ENCODE results near the gene HCN2. TPM values are rescaled to one million over a fixed set of nuclear protein-coding genes. Genes with fewer than 3 reads are reported as not detected.
"Not testable (repeated sequence)": the region's sequence is repeated elsewhere in the genome, so short reads cannot be mapped to it uniquely, and the experiment has no call there.

The HCN2 gene
- total RNA-seq, 5 donors from 2014 or later (not counting 1 experiment from before 2014, with no cell fraction given) = 0.93 to 4.4 (median 3.6) TPM

DNA sequence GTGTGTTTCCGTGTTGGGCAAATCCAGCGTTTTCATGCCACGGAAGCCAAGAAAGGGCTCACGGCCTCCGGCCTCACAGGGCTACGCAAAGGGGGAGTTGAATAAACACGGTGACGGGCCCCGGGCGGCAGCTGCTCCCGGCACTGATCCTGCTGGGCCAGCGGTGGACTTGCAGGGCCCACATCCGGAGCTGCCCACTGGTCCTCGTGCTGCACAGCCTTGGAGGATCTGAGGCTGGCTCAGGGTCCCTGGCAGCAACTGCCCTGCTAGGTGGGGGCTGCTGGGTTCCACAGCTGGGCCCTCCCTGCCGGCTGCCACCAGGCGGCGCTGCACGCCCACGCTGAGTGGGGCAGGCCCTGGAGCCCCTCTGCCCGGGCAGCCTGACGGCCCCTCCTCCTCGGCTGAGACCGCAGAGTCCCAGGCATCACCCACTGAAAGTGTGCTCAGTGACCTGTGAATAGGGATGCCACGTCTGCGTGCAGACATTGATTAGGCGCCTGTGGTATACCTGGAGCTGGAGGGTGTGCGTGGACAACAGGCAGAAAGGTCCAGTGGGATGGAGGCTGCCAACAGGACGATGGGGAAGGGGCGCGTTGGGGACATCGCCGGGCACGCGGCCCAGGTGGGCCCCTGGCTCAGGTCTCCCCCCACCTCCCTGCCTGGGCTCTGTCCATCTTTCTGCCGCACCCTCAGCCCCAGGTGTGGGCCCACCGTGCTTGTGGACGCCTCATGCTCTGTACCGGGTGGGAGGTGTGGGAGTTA lies 5.3 kb upstream of the HCN2 start:
- 42% methylated on average over 24 of the region's 38 CpGs for WGBS (ENCODE audit: insufficient coverage)
- H3K9me3 Mint-ChIP-seq = no peaks in the 10 kb centered on the region
- ChIA-PET POLR2A (interaction anchor here in 1 of 2 donors (0.6 kb wide), 1 partner anchor 482 kb away, joined by 3 read pairs; the partner anchor contains the start of gene ARHGAP45), CTCF (interaction anchor here in 1 of 2 donors (0.8 kb wide), 1 partner anchor 150 kb away, joined by 5 read pairs; no protein-coding TSS in a partner anchor)
- H3K27me3 ChIP-seq (replicated peaks in 1 of 2; ENCODE audit: control insufficient read depth in 2 of 2, extremely low read depth in 1 of 2, insufficient read depth in 2 of 2, low read length in 1 of 2) = peaks cover 0 to 54% of the 10 kb centered on the region in 2 experiments
- peaks cover 6 to 11% (median 8%) of the 10 kb centered on the region in 3 donors for H3K4me1 Mint-ChIP-seq
- H3K27me3 Mint-ChIP-seq = peaks cover 4 to 11% of the 10 kb centered on the region in 2 donors
- peaks cover 4 to 35% of the 10 kb centered on the region in 2 donors for H3K36me3 ChIP-seq (ENCODE audit: control insufficient read depth in 2 of 2, extremely low read depth in 1 of 2, insufficient read depth in 1 of 2, low read length in 1 of 2)
- ATAC-seq (replicated peaks in 1 of 4) = peak; percentile 65 to 72 (median 69)
- H3K4me3 Mint-ChIP-seq = no peak overlapping the region
- no peaks in the 10 kb centered on the region for H3K9me3 ChIP-seq
- no peak overlapping the region for H3K4me3 ChIP-seq (ENCODE audit: control insufficient read depth in 1 of 2, extremely low read depth in 1 of 2, low read length in 1 of 2)
- H3K27ac ChIP-seq (ENCODE audit: low read length) = no peak overlapping the region
- H3K4me1 ChIP-seq (ENCODE audit: control insufficient read depth in 1 of 2, extremely low read depth in 1 of 2, insufficient read depth in 2 of 2, low read length in 2 of 2) = peaks cover 0 to 24% of the 10 kb centered on the region in 2 experiments
- no peak overlapping the region for H3K27ac Mint-ChIP-seq
- peak in 34 of 35 experiments; percentile 32 to 81 (median 59) for DNase-seq
- no peaks in the 10 kb centered on the region for H3K36me3 Mint-ChIP-seq

DNA sequence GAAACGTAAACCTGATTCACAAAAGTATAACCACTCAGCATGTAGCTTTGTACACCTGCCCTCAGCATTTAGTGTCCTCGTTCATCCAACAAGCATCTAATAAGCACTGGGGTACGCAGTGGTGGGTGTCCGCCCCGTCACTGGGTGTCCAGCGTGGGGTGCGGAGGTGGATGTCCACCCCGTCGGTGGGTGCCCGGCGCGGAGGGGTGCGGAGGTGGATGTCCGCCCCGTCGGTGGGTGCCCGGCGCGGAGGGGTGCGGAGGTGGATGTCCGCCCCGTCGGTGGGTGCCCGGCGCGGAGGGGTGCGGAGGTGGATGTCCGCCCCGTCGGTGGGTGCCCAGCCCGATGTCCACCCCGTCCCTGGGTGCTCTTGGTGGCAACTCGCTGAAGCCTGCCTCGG lies 4.5 kb upstream of the HCN2 start:
- not testable (repeated sequence) for H3K9me3 ChIP-seq; H3K4me3 Mint-ChIP-seq; DNase-seq; H3K9me3 Mint-ChIP-seq; H3K27ac Mint-ChIP-seq; H3K27ac ChIP-seq (ENCODE audit: low read length); H3K36me3 Mint-ChIP-seq; ATAC-seq (replicated peaks in 1 of 4); H3K4me3 ChIP-seq (ENCODE audit: control insufficient read depth in 1 of 2, extremely low read depth in 1 of 2, low read length in 1 of 2)
- peaks cover 3 to 28% of the 10 kb centered on the region in 2 donors for H3K36me3 ChIP-seq (ENCODE audit: control insufficient read depth in 2 of 2, extremely low read depth in 1 of 2, insufficient read depth in 1 of 2, low read length in 1 of 2)
- ChIA-PET POLR2A (interaction anchor here in 1 of 2 donors (0.6 kb wide), 1 partner anchor 482 kb away, joined by 3 read pairs; the partner anchor contains the start of gene ARHGAP45), CTCF (interaction anchor here in 1 of 2 donors (1.7 kb wide), 1 partner anchor 9 kb away, joined by 5 read pairs; no protein-coding TSS in a partner anchor)
- peaks cover 0 to 24% of the 10 kb centered on the region in 2 experiments for H3K4me1 ChIP-seq (ENCODE audit: control insufficient read depth in 1 of 2, extremely low read depth in 1 of 2, insufficient read depth in 2 of 2, low read length in 2 of 2)
- 92% methylated on average over 8 of the region's 34 CpGs for WGBS (ENCODE audit: insufficient coverage)
- peaks cover 4 to 11% of the 10 kb centered on the region in 2 donors for H3K27me3 Mint-ChIP-seq
- peaks cover 6 to 11% (median 8%) of the 10 kb centered on the region in 3 donors for H3K4me1 Mint-ChIP-seq
- H3K27me3 ChIP-seq (replicated peaks in 1 of 2; ENCODE audit: control insufficient read depth in 2 of 2, extremely low read depth in 1 of 2, insufficient read depth in 2 of 2, low read length in 1 of 2) = peaks cover 0 to 54% of the 10 kb centered on the region in 2 experiments

DNA sequence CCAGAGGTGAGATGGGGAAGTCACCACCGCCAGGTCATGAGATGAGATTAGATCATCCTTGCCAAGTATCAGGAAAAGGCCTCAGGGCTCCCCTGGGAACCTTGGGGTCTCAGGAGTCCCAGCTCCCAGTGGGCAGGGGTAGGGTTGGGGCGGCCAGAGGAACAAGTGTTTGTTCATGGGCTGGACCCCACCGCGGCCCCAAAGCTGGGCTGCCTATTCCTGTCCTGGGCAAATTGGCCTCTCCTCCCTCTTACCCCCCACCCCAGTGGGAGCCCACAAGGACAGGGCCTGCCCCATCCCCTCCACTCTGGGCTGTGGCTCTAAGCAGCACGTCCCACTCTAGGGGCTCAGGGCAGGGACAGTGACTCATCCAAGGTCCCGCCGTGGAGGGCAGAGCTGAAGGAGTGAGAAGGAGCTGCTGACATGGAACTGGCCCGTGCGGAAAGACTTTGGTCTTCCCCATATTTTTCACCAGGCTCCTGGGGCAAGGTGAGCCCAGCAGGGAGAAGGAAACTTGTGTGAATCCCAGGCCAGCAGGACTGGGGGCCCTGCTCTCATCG lies 4.0 kb upstream of the HCN2 start:
- Histone ChIP-seq H3K27me3 (replicated peaks in 1 of 2; ENCODE audit: control insufficient read depth in 2 of 2, extremely low read depth in 1 of 2, insufficient read depth in 2 of 2, low read length in 1 of 2) (peaks cover 0 to 55% of the 10 kb centered on the region in 2 experiments), H3K27ac (ENCODE audit: low read length) (no peak overlapping the region), H3K4me3 (ENCODE audit: control insufficient read depth in 1 of 2, extremely low read depth in 1 of 2, low read length in 1 of 2) (no peak overlapping the region), H3K9me3 (no peaks in the 10 kb centered on the region), H3K36me3 (ENCODE audit: control insufficient read depth in 2 of 2, extremely low read depth in 1 of 2, insufficient read depth in 1 of 2, low read length in 1 of 2) (peaks cover 0 to 24% of the 10 kb centered on the region in 2 donors), H3K4me1 (ENCODE audit: control insufficient read depth in 1 of 2, extremely low read depth in 1 of 2, insufficient read depth in 2 of 2, low read length in 2 of 2) (peaks cover 0 to 25% of the 10 kb centered on the region in 2 experiments)
- Mint-ChIP-seq H3K4me1 (peaks cover 6 to 13% (median 8%) of the 10 kb centered on the region in 3 donors), H3K4me3 (no peak overlapping the region), H3K27me3 (peaks cover 4 to 13% of the 10 kb centered on the region in 2 donors), H3K9me3 (no peaks in the 10 kb centered on the region), H3K36me3 (no peaks in the 10 kb centered on the region), H3K27ac (no peak overlapping the region)
- WGBS (ENCODE audit: insufficient coverage) = 93% methylated on average over 2 of the region's 10 CpGs
- ChIA-PET POLR2A (no interaction called here), CTCF (interaction anchor here in 1 of 2 donors (1.7 kb wide), 1 partner anchor 10 kb away, joined by 5 read pairs; no protein-coding TSS in a partner anchor)
- ATAC-seq (replicated peaks in 1 of 4) (no peak), DNase-seq (no peak)

DNA sequence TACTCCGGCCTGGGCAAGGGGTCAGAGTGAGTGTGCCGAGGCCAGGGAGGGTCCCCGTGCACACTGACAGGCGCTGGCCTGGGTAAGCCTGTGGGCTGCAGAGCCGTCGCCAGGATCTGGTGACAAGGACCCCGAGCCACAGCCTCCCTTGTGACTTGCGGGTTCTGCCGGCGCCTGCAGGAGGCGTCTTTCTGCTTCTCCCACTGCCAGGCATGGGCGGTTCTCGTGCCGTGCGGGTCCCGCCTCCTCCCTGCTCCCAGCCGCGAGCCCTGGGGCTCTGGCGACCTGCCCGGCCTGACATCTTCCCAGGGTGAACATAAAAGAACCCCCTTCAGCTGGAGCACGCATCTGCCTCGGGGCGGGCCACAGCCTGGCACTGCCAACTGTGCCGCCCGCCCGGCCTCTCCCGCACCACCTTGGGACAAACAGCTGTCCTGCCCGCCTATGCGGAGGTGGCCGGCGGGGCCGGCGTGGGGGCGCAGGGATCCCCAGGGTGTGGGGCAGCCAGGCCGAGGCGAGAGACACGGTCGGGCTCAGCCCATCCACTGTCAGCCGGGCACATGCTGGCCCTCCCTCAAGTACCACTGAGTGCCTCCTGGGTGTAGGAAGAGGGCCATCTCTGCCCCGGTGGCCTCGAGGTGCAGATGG lies 1.5 kb upstream of the HCN2 start:
- POLR2A ChIA-PET = no interaction called here

DNA sequence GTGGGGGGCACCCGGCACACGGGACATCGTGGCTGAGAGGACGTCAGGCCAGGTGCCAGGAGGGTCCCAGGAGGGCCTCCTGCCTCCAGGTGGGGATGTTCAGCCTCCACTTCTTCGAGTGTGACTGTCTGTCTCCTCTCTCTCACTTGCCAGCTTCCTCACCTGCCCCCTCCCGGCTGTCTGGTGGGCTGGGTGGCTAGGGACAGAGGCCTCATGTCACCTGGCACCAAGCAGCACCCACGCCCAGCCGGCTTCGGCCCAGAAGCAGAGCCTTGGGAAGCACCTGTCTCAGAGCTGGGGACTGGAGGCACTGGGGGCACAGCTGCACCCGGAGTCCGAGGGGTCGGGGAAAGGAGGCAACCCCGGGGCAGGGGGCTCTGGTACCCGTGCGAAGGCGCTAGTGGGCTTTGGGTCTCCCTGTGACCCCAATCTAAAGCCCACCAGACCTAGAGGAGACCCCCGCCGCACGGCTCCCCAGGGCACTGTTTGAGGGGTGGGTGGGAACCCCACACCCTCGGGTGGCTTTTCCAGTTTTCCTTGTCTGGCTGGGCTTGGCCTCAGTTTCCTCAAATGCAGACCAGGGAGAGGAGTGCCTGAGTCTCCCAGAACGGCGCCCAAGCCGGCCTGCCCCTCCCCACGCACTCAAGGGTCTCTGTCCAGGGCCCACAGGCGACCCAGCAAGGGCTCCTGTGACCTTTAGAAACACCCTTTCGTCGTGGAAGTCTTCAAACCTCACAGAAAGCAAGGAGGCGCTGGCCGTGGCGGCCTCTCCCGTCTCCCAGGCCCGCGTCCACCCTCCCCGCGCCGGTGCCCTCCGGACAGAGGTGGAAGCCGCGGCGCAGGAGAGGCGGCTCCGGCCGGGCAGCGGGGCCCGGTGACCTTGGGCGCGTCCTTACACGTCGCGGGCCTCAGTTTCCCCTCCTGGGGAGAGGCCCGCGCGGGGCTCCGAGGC lies 664 bp upstream of the HCN2 start:
- ATAC-seq (replicated peaks in 1 of 4) (peak; percentile 3 to 13 (median 10)), DNase-seq (peak in 3 of 35 experiments; percentile 13 to 35 (median 30))
- Histone ChIP-seq H3K36me3 (ENCODE audit: control insufficient read depth in 2 of 2, extremely low read depth in 1 of 2, insufficient read depth in 1 of 2, low read length in 1 of 2) (no peaks in the 10 kb centered on the region), H3K4me1 (ENCODE audit: control insufficient read depth in 1 of 2, extremely low read depth in 1 of 2, insufficient read depth in 2 of 2, low read length in 2 of 2) (peaks cover 0 to 31% of the 10 kb centered on the region in 2 experiments), H3K9me3 (no peaks in the 10 kb centered on the region), H3K27ac (ENCODE audit: low read length) (no peak overlapping the region), H3K4me3 (ENCODE audit: control insufficient read depth in 1 of 2, extremely low read depth in 1 of 2, low read length in 1 of 2) (peak overlapping the region in 1 of 2 donors; percentile 45), H3K27me3 (replicated peaks in 1 of 2; ENCODE audit: control insufficient read depth in 2 of 2, extremely low read depth in 1 of 2, insufficient read depth in 2 of 2, low read length in 1 of 2) (peaks cover 0 to 73% of the 10 kb centered on the region in 2 experiments)
- Mint-ChIP-seq H3K27me3 (peaks cover 4 to 21% of the 10 kb centered on the region in 2 donors), H3K9me3 (no peaks in the 10 kb centered on the region), H3K27ac (no peak overlapping the region), H3K4me1 (peaks cover 1 to 15% (median 10%) of the 10 kb centered on the region in 3 donors), H3K36me3 (no peaks in the 10 kb centered on the region), H3K4me3 (peak overlapping the region; percentile 28 to 53 (median 49))
- ChIA-PET POLR2A (no interaction called here), CTCF (interaction anchor here in 1 of 2 donors (0.6 kb wide), 1 partner anchor 28 kb away, joined by 6 read pairs; no protein-coding TSS in a partner anchor)
- WGBS (ENCODE audit: insufficient coverage) = 15% methylated on average over 36 of the region's 54 CpGs

More for the DNA sequence above, 1.5 kb upstream of the HCN2 start:
- peaks cover 6 to 17% (median 10%) of the 10 kb centered on the region in 3 donors for H3K4me1 Mint-ChIP-seq
- ATAC-seq (replicated peaks in 1 of 4) = peak; percentile 53 to 69 (median 60)
- H3K36me3 Mint-ChIP-seq = no peaks in the 10 kb centered on the region
- Histone ChIP-seq H3K27me3 (replicated peaks in 1 of 2; ENCODE audit: control insufficient read depth in 2 of 2, extremely low read depth in 1 of 2, insufficient read depth in 2 of 2, low read length in 1 of 2) (peaks cover 0 to 78% of the 10 kb centered on the region in 2 experiments), H3K36me3 (ENCODE audit: control insufficient read depth in 2 of 2, extremely low read depth in 1 of 2, insufficient read depth in 1 of 2, low read length in 1 of 2) (peaks cover 0 to 3% of the 10 kb centered on the region in 2 donors), H3K27ac (ENCODE audit: low read length) (no peak overlapping the region), H3K9me3 (no peaks in the 10 kb centered on the region), H3K4me1 (ENCODE audit: control insufficient read depth in 1 of 2, extremely low read depth in 1 of 2, insufficient read depth in 2 of 2, low read length in 2 of 2) (peaks cover 0 to 35% of the 10 kb centered on the region in 2 experiments), H3K4me3 (ENCODE audit: control insufficient read depth in 1 of 2, extremely low read depth in 1 of 2, low read length in 1 of 2) (no peak overlapping the region)
- H3K9me3 Mint-ChIP-seq = no peaks in the 10 kb centered on the region
- peak overlapping the region in 2 of 3 donors; percentile 49 to 53 for H3K4me3 Mint-ChIP-seq
- peak in 33 of 35 experiments; percentile 34 to 75 (median 57) for DNase-seq
- CTCF ChIA-PET = no interaction called here
- WGBS (ENCODE audit: insufficient coverage) = 8% methylated on average over 31 of the region's 41 CpGs
- H3K27ac Mint-ChIP-seq = no peak overlapping the region
- H3K27me3 Mint-ChIP-seq = peaks cover 4 to 20% of the 10 kb centered on the region in 2 donors
